ENCODE data around the gene POMT2. TPM values are rescaled to one million over a fixed set of nuclear protein-coding genes. Genes with fewer than 3 reads are reported as not detected.

POMT2 gene
- total and polyA plus RNA-seq, 7 experiments from 2014 or later: 0.39 to 15.3 (median 9.2) TPM; not detected in 1

DNA sequence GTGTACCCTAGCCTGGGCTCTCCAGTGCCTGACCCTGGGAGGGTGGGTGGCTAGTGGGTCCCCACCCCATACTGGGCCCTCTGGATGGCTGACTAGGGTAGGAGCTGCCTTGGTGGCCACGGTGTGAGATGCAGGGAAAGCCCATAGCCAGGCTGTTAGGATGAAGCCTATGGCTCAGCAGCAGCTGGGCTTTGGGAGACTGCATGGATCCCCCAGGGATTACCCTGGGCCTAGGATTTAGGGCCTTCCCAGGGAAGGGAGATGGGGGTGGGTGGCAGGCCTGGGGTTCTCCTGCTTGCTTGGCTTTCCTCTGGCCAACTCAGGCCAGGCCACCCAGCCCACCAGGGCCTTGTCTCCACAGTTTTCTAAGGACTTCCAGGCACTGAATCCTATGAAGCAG, 6.4 kb upstream of the POMT2 start:
- H3K27ac Mint-ChIP-seq: no peak overlapping the region

DNA sequence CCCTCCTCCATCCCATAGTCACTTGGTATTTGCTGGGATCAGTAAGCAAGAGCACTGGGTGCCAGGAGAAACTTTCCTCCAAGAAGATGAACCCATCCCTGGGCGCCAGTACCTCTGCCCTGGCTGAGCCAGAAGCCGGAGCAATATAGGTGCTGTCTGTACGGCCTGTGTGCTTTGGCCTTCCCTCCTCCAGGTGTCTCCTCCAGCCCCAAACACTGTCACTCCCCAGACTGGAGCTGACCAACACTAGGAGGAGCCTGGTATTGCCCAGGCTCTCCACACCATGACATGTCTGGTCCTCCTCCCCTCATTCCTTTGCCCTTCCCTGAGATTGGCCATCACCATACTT, 5.0 kb upstream of the POMT2 start:
- no peaks in the 10 kb centered on the region for H3K9me3 Mint-ChIP-seq
- ChIA-PET POLR2A (no interaction called here), CTCF (interaction anchor here (0.6 to 1.7 kb wide), 2 partner anchors 10 to 18 kb away, joined by 3 read pairs; no protein-coding TSS in a partner anchor)
- no peak for ATAC-seq
- no peaks in the 10 kb centered on the region for H3K36me3 Mint-ChIP-seq
- intact Hi-C loops (cut with micrococcal nuclease): loop anchor here in 1 of 2 donors (10.0 kb wide), 1 partner anchor 201 kb away; no protein-coding TSS in a partner anchor
- peaks cover 6 to 13% (median 11%) of the 10 kb centered on the region in 7 donors for H3K4me1 Mint-ChIP-seq
- H3K27ac Mint-ChIP-seq: no peak overlapping the region
- Histone ChIP-seq H3K9me3 (ENCODE audit: control insufficient read depth in 2 of 3, low read length in 3 of 3) (no peaks in the 10 kb centered on the region), H3K27ac (ENCODE audit: low read depth, low read length) (no peak overlapping the region), H3K4me1 (ENCODE audit: control insufficient read depth in 2 of 2, insufficient read depth in 2 of 2, low read length in 2 of 2) (no peaks in the 10 kb centered on the region), H3K4me3 (ENCODE audit: low read length) (no peak overlapping the region), H3K36me3 (ENCODE audit: control insufficient read depth in 2 of 3, insufficient read depth in 3 of 3, low read length in 3 of 3) (no peaks in the 10 kb centered on the region), H3K27me3 (ENCODE audit: control insufficient read depth in 2 of 2, insufficient read depth in 2 of 2, low read length in 2 of 2) (no peaks in the 10 kb centered on the region)
- no peak overlapping the region for H3K4me3 Mint-ChIP-seq
- DNase-seq: no peak
- H3K27me3 Mint-ChIP-seq: no peaks in the 10 kb centered on the region

More for the DNA sequence above, 6.4 kb upstream of the POMT2 start:
- Histone ChIP-seq H3K36me3 (ENCODE audit: control insufficient read depth in 2 of 3, insufficient read depth in 3 of 3, low read length in 3 of 3) (no peaks in the 10 kb centered on the region), H3K4me3 (ENCODE audit: low read length) (no peak overlapping the region), H3K4me1 (ENCODE audit: control insufficient read depth in 2 of 2, insufficient read depth in 2 of 2, low read length in 2 of 2) (no peaks in the 10 kb centered on the region), H3K27ac (ENCODE audit: low read depth, low read length) (no peak overlapping the region), H3K27me3 (ENCODE audit: control insufficient read depth in 2 of 2, insufficient read depth in 2 of 2, low read length in 2 of 2) (no peaks in the 10 kb centered on the region), H3K9me3 (ENCODE audit: control insufficient read depth in 2 of 3, low read length in 3 of 3) (no peaks in the 10 kb centered on the region)
- H3K4me3 Mint-ChIP-seq: no peak overlapping the region
- ChIA-PET POLR2A (no interaction called here), CTCF (no interaction called here)
- peak; percentile 24 for ATAC-seq
- peaks cover 3 to 8% (median 6%) of the 10 kb centered on the region in 7 donors for H3K4me1 Mint-ChIP-seq
- H3K27me3 Mint-ChIP-seq: no peaks in the 10 kb centered on the region
- intact Hi-C loops (cut with micrococcal nuclease): loop anchor here in 1 of 2 donors (10.0 kb wide), 1 partner anchor 202 kb away; no protein-coding TSS in a partner anchor
- DNase-seq: no peak
- H3K9me3 Mint-ChIP-seq: no peaks in the 10 kb centered on the region
- no peaks in the 10 kb centered on the region for H3K36me3 Mint-ChIP-seq

DNA sequence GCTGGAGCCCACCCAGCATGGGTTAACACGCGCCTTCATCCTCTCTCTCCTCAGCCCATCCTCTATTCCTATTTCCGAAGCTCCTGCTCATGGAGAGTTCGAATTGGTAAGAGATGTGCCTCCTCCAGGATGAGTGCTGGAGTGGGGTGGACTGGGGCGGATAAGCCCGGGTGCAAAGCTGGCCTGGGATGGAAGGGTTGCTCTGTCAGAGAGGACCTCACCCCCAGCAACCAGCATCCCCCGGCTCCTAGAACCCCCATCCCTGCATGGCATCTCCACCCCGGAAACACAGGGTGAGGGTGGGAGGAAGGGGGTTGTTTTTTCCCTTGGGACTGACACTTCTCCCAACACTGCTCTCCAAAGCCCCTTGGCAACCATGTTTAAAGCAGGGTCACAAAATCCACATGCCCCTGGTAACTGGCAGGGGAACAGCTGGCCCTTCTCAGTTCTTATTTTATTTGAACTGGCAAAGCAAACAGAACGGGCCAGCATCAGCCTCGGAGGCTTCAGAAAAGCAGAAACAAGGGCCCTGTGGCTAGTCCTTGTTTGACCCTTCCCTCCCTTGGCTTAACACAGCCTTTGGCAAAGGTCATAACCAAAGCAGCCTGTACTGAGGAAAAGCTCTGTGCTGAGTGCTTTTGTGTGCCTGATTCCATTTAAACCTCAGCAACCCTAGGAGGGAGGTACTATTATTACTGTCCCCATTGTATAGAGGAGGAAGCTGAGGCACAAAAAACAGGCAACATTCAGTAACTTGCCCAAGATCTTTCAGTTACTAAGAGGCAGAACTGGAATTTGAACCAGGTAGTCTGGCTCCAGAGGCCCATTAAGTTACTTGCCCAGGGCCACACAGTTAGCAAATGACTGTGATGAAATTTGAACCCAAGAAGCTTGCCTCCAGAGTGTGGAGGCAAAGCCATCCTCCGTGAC, 4.4 kb upstream of the POMT2 start:
- no peaks in the 10 kb centered on the region for H3K36me3 Mint-ChIP-seq
- no peaks in the 10 kb centered on the region for H3K27me3 Mint-ChIP-seq
- POLR2A ChIA-PET: no interaction called here
- CTCF ChIA-PET: interaction anchor here (1.7 kb wide), 1 partner anchor 10 kb away, joined by 3 read pairs; no protein-coding TSS in a partner anchor
- no peak overlapping the region for H3K4me3 Mint-ChIP-seq
- no peaks in the 10 kb centered on the region for H3K9me3 ChIP-seq (ENCODE audit: control insufficient read depth in 2 of 3, low read length in 3 of 3)
- no peak for DNase-seq
- H3K4me1 Mint-ChIP-seq: peaks cover 8 to 15% (median 14%) of the 10 kb centered on the region in 7 donors
- no peak overlapping the region for H3K27ac Mint-ChIP-seq
- ATAC-seq: no peak
- no peak overlapping the region for H3K4me3 ChIP-seq (ENCODE audit: low read length)
- no peaks in the 10 kb centered on the region for H3K9me3 Mint-ChIP-seq
- H3K27me3 ChIP-seq (ENCODE audit: control insufficient read depth in 2 of 2, insufficient read depth in 2 of 2, low read length in 2 of 2): no peaks in the 10 kb centered on the region
- peaks cover 0 to 1% of the 10 kb centered on the region in 2 donors for H3K4me1 ChIP-seq (ENCODE audit: control insufficient read depth in 2 of 2, insufficient read depth in 2 of 2, low read length in 2 of 2)
- no peak overlapping the region for H3K27ac ChIP-seq (ENCODE audit: low read depth, low read length)
- intact Hi-C loops (cut with micrococcal nuclease): loop anchor here (5.0 to 10.0 kb wide), 4 partner anchors 200 to 1173 kb away; partner anchors contain the start of gene GPATCH2L (in 1 of the 2)
- peaks cover 0 to 3% (median 0%) of the 10 kb centered on the region in 3 experiments for H3K36me3 ChIP-seq (ENCODE audit: control insufficient read depth in 2 of 3, insufficient read depth in 3 of 3, low read length in 3 of 3)

DNA sequence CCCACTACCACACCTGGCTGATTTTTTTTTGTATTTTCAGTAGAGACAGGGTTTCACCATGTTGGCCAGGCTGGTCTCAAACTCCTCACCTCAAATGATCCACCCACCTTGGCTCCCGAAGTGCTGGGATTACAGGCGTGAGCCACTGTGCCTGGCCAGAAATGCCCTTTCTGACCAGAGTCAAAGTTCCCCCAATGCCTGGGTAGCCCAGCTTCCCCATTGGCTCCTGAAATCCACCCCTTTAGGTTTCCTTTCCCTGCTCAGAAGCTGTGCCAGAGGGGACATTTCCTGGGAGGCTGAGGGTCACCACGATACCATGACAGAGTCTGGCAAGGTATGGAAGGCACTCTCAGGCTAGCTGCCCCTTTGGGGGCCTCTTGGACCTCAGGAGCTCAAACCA, 3.6 kb upstream of the POMT2 start:
- H3K4me1 ChIP-seq (ENCODE audit: control insufficient read depth in 2 of 2, insufficient read depth in 2 of 2, low read length in 2 of 2): peaks cover 0 to 6% of the 10 kb centered on the region in 2 donors
- Mint-ChIP-seq H3K9me3 (no peaks in the 10 kb centered on the region), H3K36me3 (no peaks in the 10 kb centered on the region), H3K4me3 (no peak overlapping the region), H3K27me3 (no peaks in the 10 kb centered on the region), H3K27ac (no peak overlapping the region), H3K4me1 (peaks cover 14 to 21% (median 17%) of the 10 kb centered on the region in 7 donors)
- H3K9me3 ChIP-seq (ENCODE audit: control insufficient read depth in 2 of 3, low read length in 3 of 3): no peaks in the 10 kb centered on the region
- POLR2A ChIA-PET: no interaction called here
- DNase-seq (no peak), ATAC-seq (no peak)
- H3K36me3 ChIP-seq (ENCODE audit: control insufficient read depth in 2 of 3, insufficient read depth in 3 of 3, low read length in 3 of 3): peaks cover 0 to 3% (median 0%) of the 10 kb centered on the region in 3 experiments
- no peaks in the 10 kb centered on the region for H3K27me3 ChIP-seq (ENCODE audit: control insufficient read depth in 2 of 2, insufficient read depth in 2 of 2, low read length in 2 of 2)
- intact Hi-C loops (cut with micrococcal nuclease): loop anchor here (5.0 to 10.0 kb wide), 4 partner anchors 199 to 1172 kb away; partner anchors contain the start of gene GPATCH2L (in 1 of the 2)
- CTCF ChIA-PET: interaction anchor here (0.6 kb wide), 1 partner anchor 400 kb away, joined by 3 read pairs; no protein-coding TSS in a partner anchor
- no peak overlapping the region for H3K4me3 ChIP-seq (ENCODE audit: low read length)
- no peak overlapping the region for H3K27ac ChIP-seq (ENCODE audit: low read depth, low read length)

- ChIA-PET POLR2A (no interaction called here), CTCF (interaction anchor here (0.6 kb wide), 1 partner anchor 280 kb away, joined by 3 read pairs; no protein-coding TSS in a partner anchor)
- no peaks in the 10 kb centered on the region for H3K9me3 ChIP-seq (ENCODE audit: control insufficient read depth in 2 of 3, low read length in 3 of 3)
- H3K27me3 ChIP-seq (ENCODE audit: control insufficient read depth in 2 of 2, insufficient read depth in 2 of 2, low read length in 2 of 2): no peaks in the 10 kb centered on the region
- intact Hi-C loops (cut with micrococcal nuclease): loop anchor here (5.0 to 10.0 kb wide), 4 partner anchors 199 to 1171 kb away; partner anchors contain the start of gene GPATCH2L (in 1 of the 2)
- peaks cover 0 to 3% (median 0%) of the 10 kb centered on the region in 3 experiments for H3K36me3 ChIP-seq (ENCODE audit: control insufficient read depth in 2 of 3, insufficient read depth in 3 of 3, low read length in 3 of 3)
- no peak overlapping the region for H3K4me3 ChIP-seq (ENCODE audit: low read length)
- DNase-seq (no peak), ATAC-seq (no peak)
- Mint-ChIP-seq H3K4me1 (peaks cover 14 to 21% (median 17%) of the 10 kb centered on the region in 7 donors), H3K27ac (no peak overlapping the region), H3K9me3 (no peaks in the 10 kb centered on the region), H3K4me3 (no peak overlapping the region), H3K36me3 (no peaks in the 10 kb centered on the region), H3K27me3 (no peaks in the 10 kb centered on the region)
- H3K27ac ChIP-seq (ENCODE audit: low read depth, low read length): no peak overlapping the region
- H3K4me1 ChIP-seq (ENCODE audit: control insufficient read depth in 2 of 2, insufficient read depth in 2 of 2, low read length in 2 of 2): peaks cover 0 to 6% of the 10 kb centered on the region in 2 donors
Measured at GRCh38 chr14:77323571-77323970, 2.9 kb upstream of the POMT2 start.

DNA sequence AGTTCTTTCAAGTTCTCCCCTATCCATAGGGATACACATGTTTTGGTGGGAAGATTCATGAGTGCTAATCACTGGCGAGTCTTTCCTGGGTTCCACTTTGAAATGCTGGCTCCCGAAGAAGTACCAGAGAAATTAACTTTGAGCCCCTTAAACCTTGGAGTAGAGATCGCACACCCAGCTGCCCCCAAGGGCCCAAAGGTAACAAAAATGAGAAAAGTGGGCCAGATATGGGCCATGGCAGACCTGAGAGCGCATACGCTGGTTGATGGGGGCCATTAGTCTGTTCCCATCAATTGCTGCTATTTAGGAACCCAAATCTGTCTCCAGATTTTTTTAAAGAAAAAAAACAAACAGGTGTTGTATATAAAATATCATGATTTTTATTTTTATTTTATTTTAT, 2.3 kb upstream of the POMT2 start:
- DNase-seq: no peak
- no peaks in the 10 kb centered on the region for H3K27me3 Mint-ChIP-seq
- intact Hi-C loops (cut with micrococcal nuclease): loop anchor here (5.0 to 10.0 kb wide), 4 partner anchors 198 to 1171 kb away; partner anchors contain the start of gene GPATCH2L (in 1 of the 2)
- H3K9me3 ChIP-seq (ENCODE audit: control insufficient read depth in 2 of 3, low read length in 3 of 3): no peaks in the 10 kb centered on the region
- H3K9me3 Mint-ChIP-seq: no peaks in the 10 kb centered on the region
- H3K27me3 ChIP-seq (ENCODE audit: control insufficient read depth in 2 of 2, insufficient read depth in 2 of 2, low read length in 2 of 2): no peaks in the 10 kb centered on the region
- H3K27ac Mint-ChIP-seq: no peak overlapping the region
- ChIA-PET CTCF (interaction anchor here (1.0 kb wide), 1 partner anchor 54 kb away, joined by 3 read pairs; the partner anchor contains the start of genes SAMD15 and TMED8), POLR2A (interaction anchor here (1.3 kb wide), 1 partner anchor 131 kb away, joined by 3 read pairs; no protein-coding TSS in a partner anchor)
- peak overlapping the region in 1 of 10 donors; percentile 94 for H3K4me3 Mint-ChIP-seq
- H3K27ac ChIP-seq (ENCODE audit: low read depth, low read length): no peak overlapping the region
- ATAC-seq: no peak
- peaks cover 0 to 3% (median 0%) of the 10 kb centered on the region in 3 experiments for H3K36me3 ChIP-seq (ENCODE audit: control insufficient read depth in 2 of 3, insufficient read depth in 3 of 3, low read length in 3 of 3)
- H3K4me1 ChIP-seq (ENCODE audit: control insufficient read depth in 2 of 2, insufficient read depth in 2 of 2, low read length in 2 of 2): peaks cover 0 to 6% of the 10 kb centered on the region in 2 donors
- no peaks in the 10 kb centered on the region for H3K36me3 Mint-ChIP-seq
- no peak overlapping the region for H3K4me3 ChIP-seq (ENCODE audit: low read length)
- H3K4me1 Mint-ChIP-seq: peaks cover 14 to 21% (median 17%) of the 10 kb centered on the region in 7 donors

All from naive thymus-derived CD4-positive, alpha-beta T cell (primary cell).